Ascending aorta (tissue), 2 donors: ENCODE results near the gene EGF. TPM values are rescaled to one million over a fixed set of nuclear protein-coding genes. Genes with fewer than 3 reads are reported as not detected.

Experiments
- DNase-seq, 2 donors: peaks; one replicate each; pipeline ENCODE4 v3.0.0-alpha.2; 2019; ENCODE audit warnings: low spot score in 2 of 2
- H3K27ac ChIP-seq, 2 donors: fragments of 200-600 bp; sonication (generic); one replicate each; pipeline ENCODE4 v1.5.1; 2016 to 2017; ENCODE audit warnings: mild to moderate bottlenecking in 1 of 2
- H3K27me3 ChIP-seq: fragments of 200-600 bp; sonication (generic); one replicate; pipeline ENCODE4 v1.5.1; 2017
- H3K36me3 ChIP-seq, 2 donors: fragments of 200-600 bp; sonication (generic); one replicate each; pipeline ENCODE4 v1.5.1; 2016
- H3K4me1 ChIP-seq, 2 donors: fragments of 200-600 bp; sonication (generic); one replicate each; pipeline ENCODE4 v1.5.1; 2016 to 2017; ENCODE audit warnings: mild to moderate bottlenecking in 1 of 2
- H3K4me3 ChIP-seq, 2 donors: fragments of 200-600 bp; sonication (generic); one replicate each; pipeline ENCODE4 v1.5.1; 2016 to 2017; ENCODE audit warnings: mild to moderate bottlenecking in 1 of 2
- H3K9me3 ChIP-seq, 2 donors: fragments of 200-600 bp; sonication (generic); one replicate each; pipeline ENCODE4 v1.5.1; 2016
- intact Hi-C: fragments of 100-400 bp; cut with DNase I; formaldehyde crosslinking; loops from one replicate; pipeline ENCODE4 v1.15.1; 2023
- total RNA-seq: library from RNA; depleted of rRNA; stranded (reverse); fragments of >200 nt; gene quantifications from one replicate; pipeline ENCODE4 v1.1.0, GENCODE V29; 2016
- TF ChIP-seq, protein P1 (sequence below), 3 experiments: fragments of 200-600 bp in 2 of 3; fragments of 450-650 bp in 1 of 3; sonication (generic) in 2 of 3; IDR thresholded peaks; one replicate each; pipeline ENCODE4 v1.5.1; 2016 to 2019; ENCODE audit warnings: antibody characterized with exemption in 3 of 3, mild to moderate bottlenecking in 1 of 3, moderate library complexity in 1 of 3

Gene EGF
- total RNA-seq, 1 donor from 2014 or later: not detected

DNA sequence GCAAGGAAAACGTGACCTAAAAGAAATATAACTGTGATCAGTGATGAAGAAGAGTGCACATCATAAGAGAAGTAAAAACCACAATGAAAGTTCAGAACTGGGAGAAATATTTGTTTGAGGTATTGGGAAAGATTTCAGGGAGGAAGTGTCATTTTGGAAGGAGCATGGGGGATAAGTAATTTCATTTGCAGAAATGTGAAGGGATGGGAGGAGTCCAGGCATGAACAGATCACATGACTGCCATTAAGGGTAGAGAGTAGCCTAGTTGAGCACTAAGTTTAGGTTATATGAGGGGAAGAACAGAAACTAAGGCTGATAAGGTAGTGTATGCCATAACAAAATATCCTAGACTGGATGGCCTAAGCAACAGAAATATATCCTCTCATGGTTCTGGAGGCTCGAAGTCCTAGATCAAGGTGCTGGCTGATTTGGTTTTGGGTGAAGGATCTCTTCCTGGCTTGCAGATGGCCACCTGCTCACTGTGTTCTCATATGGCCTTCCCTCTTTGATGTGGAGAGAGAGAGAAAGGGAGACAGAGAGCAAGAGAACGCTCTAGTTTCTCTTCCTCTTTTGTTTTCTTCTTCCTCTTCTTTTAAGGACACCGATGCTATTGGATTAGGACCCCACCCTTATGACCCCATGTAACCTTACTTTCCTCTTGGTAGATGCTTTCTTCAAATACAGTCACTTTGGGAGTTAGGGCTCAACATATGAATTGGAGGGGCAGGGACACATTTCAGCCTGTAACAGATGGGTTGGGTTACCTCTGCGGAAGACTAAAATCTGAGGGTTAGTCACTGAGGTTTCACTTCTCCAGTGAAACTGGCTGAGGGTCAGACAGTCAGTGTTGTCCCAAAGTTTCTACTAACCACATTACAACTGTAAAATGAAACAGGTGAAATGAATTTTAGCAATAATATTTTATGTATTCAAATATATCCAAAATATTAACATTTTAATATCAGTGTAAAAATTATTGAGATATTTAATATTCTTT, 77.9 kb downstream of the EGF start:
- H3K4me3 ChIP-seq: no peak overlapping the region
- no peak for DNase-seq
- no peaks in the 10 kb centered on the region for H3K27me3 ChIP-seq
- no peaks in the 10 kb centered on the region for H3K36me3 ChIP-seq
- no peak overlapping the region for H3K27ac ChIP-seq
- intact Hi-C loops: no loop called here
- no peaks in the 10 kb centered on the region for H3K4me1 ChIP-seq
- no peaks in the 10 kb centered on the region for H3K9me3 ChIP-seq
- TF ChIP-seq, protein P1, sequence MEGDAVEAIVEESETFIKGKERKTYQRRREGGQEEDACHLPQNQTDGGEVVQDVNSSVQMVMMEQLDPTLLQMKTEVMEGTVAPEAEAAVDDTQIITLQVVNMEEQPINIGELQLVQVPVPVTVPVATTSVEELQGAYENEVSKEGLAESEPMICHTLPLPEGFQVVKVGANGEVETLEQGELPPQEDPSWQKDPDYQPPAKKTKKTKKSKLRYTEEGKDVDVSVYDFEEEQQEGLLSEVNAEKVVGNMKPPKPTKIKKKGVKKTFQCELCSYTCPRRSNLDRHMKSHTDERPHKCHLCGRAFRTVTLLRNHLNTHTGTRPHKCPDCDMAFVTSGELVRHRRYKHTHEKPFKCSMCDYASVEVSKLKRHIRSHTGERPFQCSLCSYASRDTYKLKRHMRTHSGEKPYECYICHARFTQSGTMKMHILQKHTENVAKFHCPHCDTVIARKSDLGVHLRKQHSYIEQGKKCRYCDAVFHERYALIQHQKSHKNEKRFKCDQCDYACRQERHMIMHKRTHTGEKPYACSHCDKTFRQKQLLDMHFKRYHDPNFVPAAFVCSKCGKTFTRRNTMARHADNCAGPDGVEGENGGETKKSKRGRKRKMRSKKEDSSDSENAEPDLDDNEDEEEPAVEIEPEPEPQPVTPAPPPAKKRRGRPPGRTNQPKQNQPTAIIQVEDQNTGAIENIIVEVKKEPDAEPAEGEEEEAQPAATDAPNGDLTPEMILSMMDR (IDR thresholded peaks at IDR 0.05): no peak

DNA sequence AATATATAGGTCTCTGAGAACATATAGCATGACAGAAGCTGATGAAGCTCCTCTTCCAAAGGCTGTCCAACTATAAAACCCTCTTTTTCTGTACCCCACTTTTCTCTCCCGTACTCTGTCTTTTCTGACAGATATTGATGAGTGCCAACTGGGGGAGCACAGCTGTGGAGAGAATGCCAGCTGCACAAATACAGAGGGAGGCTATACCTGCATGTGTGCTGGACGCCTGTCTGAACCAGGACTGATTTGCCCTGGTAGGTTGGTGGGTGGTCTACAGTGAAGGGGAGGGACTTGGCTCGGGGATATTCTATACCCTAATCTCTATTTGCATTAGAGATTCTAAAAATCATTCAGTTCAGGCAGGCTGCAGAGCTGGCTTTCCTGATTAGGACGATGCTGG, 80.4 kb downstream of the EGF start:
- Histone ChIP-seq H3K27ac (no peak overlapping the region), H3K27me3 (no peaks in the 10 kb centered on the region), H3K4me1 (no peaks in the 10 kb centered on the region), H3K4me3 (no peak overlapping the region), H3K9me3 (no peaks in the 10 kb centered on the region), H3K36me3 (no peaks in the 10 kb centered on the region)
- intact Hi-C loops: no loop called here
- DNase-seq: no peak
- TF ChIP-seq, protein P1 (IDR thresholded peaks at IDR 0.05): no peak

DNA sequence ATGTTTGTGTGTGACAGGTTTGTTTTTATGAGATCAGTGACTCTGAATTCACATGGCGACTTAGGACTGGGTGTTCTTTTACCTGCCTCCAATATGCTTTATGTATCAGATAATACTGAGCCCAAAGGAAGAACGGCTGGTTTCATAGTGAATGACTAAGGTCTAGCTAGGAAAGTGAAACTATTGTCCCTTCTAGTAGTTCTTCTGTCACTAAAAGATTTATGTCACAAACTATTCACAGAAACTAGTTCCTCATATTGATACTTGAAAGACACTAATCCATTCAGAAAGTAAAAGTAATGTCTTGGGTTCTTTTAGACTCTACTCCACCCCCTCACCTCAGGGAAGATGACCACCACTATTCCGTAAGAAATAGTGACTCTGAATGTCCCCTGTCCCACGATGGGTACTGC, 81.7 kb downstream of the EGF start:
- H3K4me1 ChIP-seq: no peaks in the 10 kb centered on the region
- H3K27me3 ChIP-seq: no peaks in the 10 kb centered on the region
- TF ChIP-seq, protein P1 (IDR thresholded peaks at IDR 0.05): no peak
- no peak for DNase-seq
- no peaks in the 10 kb centered on the region for H3K36me3 ChIP-seq
- H3K9me3 ChIP-seq: no peaks in the 10 kb centered on the region
- intact Hi-C loops: no loop called here
- no peak overlapping the region for H3K4me3 ChIP-seq
- H3K27ac ChIP-seq: no peak overlapping the region

DNA sequence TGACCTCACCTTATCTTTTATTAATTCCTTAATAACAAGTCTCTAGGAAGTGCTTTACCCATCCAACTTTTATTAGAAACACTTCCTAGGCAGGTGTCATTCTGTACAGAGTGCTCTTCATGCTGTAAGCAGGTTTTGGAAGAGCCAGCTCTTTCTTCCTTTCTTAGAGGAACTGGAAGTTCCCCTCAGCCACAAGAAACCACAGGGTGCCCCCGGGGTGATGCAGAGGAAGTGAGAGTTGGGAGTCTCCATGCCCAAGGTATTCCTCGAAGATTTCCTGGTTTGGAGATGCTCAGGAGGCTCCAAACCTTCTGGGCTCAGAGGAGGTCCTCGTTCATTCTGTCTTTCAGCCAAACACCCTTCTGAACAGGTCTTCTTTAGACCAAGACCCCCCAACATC, 83.8 kb downstream of the EGF start:
- Histone ChIP-seq H3K27ac (no peak overlapping the region), H3K9me3 (no peaks in the 10 kb centered on the region), H3K27me3 (no peaks in the 10 kb centered on the region), H3K4me3 (no peak overlapping the region), H3K36me3 (no peaks in the 10 kb centered on the region), H3K4me1 (no peaks in the 10 kb centered on the region)
- DNase-seq: no peak
- TF ChIP-seq, protein P1 (IDR thresholded peaks at IDR 0.05): no peak
- intact Hi-C loops: no loop called here

DNA sequence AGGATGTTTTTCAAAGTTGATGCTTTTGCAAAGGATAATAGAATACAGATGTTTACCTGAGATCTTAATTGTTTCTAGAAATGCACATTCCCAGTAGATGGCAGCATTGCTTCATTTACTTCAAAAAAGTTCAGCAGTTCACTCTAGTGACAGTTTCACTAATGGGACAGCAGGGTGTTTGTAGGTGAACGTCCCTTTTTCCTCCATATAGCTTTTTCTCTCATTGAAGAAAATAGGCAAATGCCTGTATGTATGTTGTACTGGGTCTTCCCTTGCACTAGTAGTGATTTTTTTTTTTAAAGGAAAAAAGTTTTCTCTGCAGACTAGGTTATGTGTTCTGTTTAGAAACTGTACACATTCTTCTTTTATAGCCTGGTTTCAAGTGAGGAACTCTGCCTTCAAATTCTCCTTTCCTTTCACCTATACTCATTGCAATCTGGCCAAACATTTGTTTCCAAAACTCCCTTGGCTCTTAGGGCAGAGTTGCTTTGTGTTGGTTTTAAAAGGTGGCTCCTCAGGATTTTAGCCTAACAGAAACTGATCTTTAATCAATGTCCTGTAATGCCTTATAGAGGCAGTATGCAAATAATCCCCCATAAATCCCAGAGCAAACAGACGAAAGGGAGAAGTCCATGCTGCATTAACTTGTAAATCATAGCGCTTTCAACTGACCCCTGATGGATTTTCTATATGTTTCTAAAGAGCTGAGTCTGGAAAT, 86.3 kb downstream of the EGF start:
- no peak overlapping the region for H3K4me3 ChIP-seq
- no peak for DNase-seq
- H3K27me3 ChIP-seq: no peaks in the 10 kb centered on the region
- no peaks in the 10 kb centered on the region for H3K36me3 ChIP-seq
- TF ChIP-seq, protein P1 (IDR thresholded peaks at IDR 0.05): peak; percentile 39 to 68 (median 48)
- no peak overlapping the region for H3K27ac ChIP-seq
- H3K9me3 ChIP-seq: no peaks in the 10 kb centered on the region
- no peaks in the 10 kb centered on the region for H3K4me1 ChIP-seq
- intact Hi-C loops: loop anchor here (2.0 kb wide), 1 partner anchor 516 kb away; no protein-coding TSS in a partner anchor
